Placental pericyte (primary cell): ENCODE results near the gene CRYAA. TPM values are rescaled to one million over a fixed set of nuclear protein-coding genes. Genes with fewer than 3 reads are reported as not detected.

Experiments used
- total RNA-seq: library from RNA; depleted of rRNA; stranded (reverse); fragments of >200 nt; gene quantifications from 2 replicates; pipeline ENCODE4 v1.2.3, GENCODE V29; 2012

CRYAA gene, protein sequence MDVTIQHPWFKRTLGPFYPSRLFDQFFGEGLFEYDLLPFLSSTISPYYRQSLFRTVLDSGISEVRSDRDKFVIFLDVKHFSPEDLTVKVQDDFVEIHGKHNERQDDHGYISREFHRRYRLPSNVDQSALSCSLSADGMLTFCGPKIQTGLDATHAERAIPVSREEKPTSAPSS
- total RNA-seq, result not detected in 2 replicates

DNA sequence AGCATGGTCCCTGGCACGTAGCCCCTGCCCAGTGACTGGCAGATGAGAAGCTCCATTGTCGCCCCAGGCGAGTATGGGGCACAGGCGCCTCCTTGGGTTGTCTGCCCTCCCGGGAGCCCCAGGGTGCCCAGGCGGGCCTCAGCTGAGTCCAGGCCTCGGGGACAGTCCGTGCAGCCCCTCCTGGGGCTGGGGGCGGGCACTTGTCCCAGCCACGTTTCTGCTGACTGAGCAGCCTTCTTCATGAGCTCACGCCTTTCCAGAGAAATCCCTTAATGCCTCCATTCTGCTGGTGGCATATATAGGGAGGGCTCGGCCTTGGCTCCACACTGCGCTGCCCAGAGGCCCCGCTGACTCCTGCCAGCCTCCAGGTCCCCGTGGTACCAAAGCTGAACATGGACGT is at the start of gene CRYAA:
Gene CRYAA, plus strand, starts transcription at position 301 of the 400 bp plus-strand sequence. Its CDS starts 92 bp downstream, at position 393.

Other genes with a start within 250 kb of the CRYAA start
- 0.22 TPM in 1 of 2 replicates, not detected in the other for gene ERVH48-1, start 243.4 kb upstream of the CRYAA start, total RNA-seq
- 18.4 and 25.2 TPM in 2 replicates for gene PKNOX1, start 194.4 kb upstream of the CRYAA start, total RNA-seq
- gene CBS, start 93.2 kb upstream of the CRYAA start, total RNA-seq, result 74.6 and 101 TPM in 2 replicates
- gene U2AF1, start 61.4 kb upstream of the CRYAA start, total RNA-seq, result 42.5 and 47.7 TPM in 2 replicates